ENCODE data around the gene TRIM60.

Gene TRIM60

GRCh38 chr4:165085946-165086345, 54.1 kb downstream of the TRIM60 start:
- no peak overlapping the region for H3K4me3 ChIP-seq (ENCODE audit: low read depth, low read length)
- TF ChIP-seq CTCF (IDR thresholded peaks at IDR 0.05; ENCODE audit: borderline replicate concordance, insufficient read depth, low read depth, low read length): no peak

DNA sequence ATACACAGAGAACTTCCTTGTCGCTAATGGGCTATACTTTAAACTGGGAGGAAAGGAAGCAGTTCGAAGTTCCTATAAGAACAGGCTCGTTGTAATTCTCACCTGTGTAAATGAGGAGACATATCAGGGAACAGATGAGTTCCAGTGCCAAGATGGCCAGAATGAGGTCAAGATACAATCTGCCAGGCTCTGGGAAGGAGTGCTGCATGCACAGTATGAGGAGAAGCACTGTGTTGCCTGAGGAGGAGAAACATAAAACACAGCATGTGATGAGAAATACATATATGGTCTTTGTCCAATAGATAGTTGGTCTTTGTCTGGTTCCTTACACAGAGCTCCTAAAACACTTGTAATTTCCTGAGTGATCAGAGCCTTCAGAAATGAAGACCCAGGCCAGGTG, 56.6 kb downstream of the TRIM60 start:
- no peak overlapping the region for H3K4me3 ChIP-seq (ENCODE audit: low read depth, low read length)
- no peak for TF ChIP-seq CTCF (IDR thresholded peaks at IDR 0.05; ENCODE audit: borderline replicate concordance, insufficient read depth, low read depth, low read length)
